ENCODE results near the gene HIRA. TPM values are rescaled to one million over a fixed set of nuclear protein-coding genes. Genes with fewer than 3 reads are reported as not detected.

Gene HIRA
- total and polyA plus RNA-seq, 9 of the 15 experiments (the other 6 are each of a cell fraction or from before 2014, with no cell fraction given), result 0.96 to 132 (median 58.4) TPM

DNA sequence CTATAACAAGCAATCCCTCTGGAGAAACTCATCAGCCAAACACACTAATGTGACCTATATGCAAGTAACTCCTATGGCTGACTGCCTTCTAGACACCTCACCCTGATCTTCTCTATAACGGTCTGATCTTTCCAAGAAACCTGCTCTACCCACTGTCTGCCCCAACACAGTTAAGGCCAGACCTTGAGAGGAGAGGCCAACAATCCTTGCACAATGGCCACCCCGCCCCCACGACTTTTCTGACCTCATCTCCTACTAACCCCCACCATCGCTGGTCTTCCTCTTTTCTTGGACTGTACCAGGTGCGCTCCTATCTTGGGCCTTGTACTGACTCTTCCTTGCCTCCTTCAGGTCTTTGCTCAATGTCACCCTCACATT is 12.5 kb downstream of the HIRA start (continued):
- TF ChIP-seq ZNF407 (IDR thresholded peaks at IDR 0.05; ENCODE audit: low read depth) (no peak), ZNF41 (CRISPR knock-in tag; conservative IDR thresholded peaks at IDR 0.05) (no peak), PYGO2 (tag; IDR thresholded peaks at IDR 0.05) (no peak), HMG20A (CRISPR knock-in tag; conservative IDR thresholded peaks at IDR 0.05) (no peak), SP2 (IDR thresholded peaks at IDR 0.05; ENCODE audit: extremely low read depth, low read depth, low read length, poor library complexity, severe bottlenecking) (no peak), CCNT2 (IDR thresholded peaks at IDR 0.05; ENCODE audit: borderline replicate concordance, extremely low read depth, insufficient read length, low read depth, low read length) (peak; percentile 59), ZC3H4 (CRISPR knock-in tag; IDR thresholded peaks at IDR 0.05; ENCODE audit: borderline replicate concordance) (no peak), ZNF146 (CRISPR knock-in tag; IDR thresholded peaks at IDR 0.05; ENCODE audit: unreplicated experiment) (no peak), ZNF696 (CRISPR knock-in tag; conservative IDR thresholded peaks at IDR 0.05) (no peak), CBX3 (IDR thresholded peaks at IDR 0.05; ENCODE audit: borderline replicate concordance in 1 of 2, low read length in 2 of 2) (peak in 1 of 2 experiments; percentile 90; a peak in 2 of 3 replicates), TEAD2 (tag; IDR thresholded peaks at IDR 0.05) (no peak), HMGN3 (IDR thresholded peaks at IDR 0.05; ENCODE audit: borderline replicate concordance, extremely low read depth, insufficient read length, low read depth, low read length) (no peak), NFATC3 (IDR thresholded peaks at IDR 0.05) (no peak)
- TF ChIP-seq, protein P1, sequence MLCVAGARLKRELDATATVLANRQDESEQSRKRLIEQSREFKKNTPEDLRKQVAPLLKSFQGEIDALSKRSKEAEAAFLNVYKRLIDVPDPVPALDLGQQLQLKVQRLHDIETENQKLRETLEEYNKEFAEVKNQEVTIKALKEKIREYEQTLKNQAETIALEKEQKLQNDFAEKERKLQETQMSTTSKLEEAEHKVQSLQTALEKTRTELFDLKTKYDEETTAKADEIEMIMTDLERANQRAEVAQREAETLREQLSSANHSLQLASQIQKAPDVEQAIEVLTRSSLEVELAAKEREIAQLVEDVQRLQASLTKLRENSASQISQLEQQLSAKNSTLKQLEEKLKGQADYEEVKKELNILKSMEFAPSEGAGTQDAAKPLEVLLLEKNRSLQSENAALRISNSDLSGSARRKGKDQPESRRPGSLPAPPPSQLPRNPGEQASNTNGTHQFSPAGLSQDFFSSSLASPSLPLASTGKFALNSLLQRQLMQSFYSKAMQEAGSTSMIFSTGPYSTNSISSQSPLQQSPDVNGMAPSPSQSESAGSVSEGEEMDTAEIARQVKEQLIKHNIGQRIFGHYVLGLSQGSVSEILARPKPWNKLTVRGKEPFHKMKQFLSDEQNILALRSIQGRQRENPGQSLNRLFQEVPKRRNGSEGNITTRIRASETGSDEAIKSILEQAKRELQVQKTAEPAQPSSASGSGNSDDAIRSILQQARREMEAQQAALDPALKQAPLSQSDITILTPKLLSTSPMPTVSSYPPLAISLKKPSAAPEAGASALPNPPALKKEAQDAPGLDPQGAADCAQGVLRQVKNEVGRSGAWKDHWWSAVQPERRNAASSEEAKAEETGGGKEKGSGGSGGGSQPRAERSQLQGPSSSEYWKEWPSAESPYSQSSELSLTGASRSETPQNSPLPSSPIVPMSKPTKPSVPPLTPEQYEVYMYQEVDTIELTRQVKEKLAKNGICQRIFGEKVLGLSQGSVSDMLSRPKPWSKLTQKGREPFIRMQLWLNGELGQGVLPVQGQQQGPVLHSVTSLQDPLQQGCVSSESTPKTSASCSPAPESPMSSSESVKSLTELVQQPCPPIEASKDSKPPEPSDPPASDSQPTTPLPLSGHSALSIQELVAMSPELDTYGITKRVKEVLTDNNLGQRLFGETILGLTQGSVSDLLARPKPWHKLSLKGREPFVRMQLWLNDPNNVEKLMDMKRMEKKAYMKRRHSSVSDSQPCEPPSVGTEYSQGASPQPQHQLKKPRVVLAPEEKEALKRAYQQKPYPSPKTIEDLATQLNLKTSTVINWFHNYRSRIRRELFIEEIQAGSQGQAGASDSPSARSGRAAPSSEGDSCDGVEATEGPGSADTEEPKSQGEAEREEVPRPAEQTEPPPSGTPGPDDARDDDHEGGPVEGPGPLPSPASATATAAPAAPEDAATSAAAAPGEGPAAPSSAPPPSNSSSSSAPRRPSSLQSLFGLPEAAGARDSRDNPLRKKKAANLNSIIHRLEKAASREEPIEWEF (CRISPR knock-in tag; IDR thresholded peaks at IDR 0.05), result no peak
- TF ChIP-seq, protein P2, sequence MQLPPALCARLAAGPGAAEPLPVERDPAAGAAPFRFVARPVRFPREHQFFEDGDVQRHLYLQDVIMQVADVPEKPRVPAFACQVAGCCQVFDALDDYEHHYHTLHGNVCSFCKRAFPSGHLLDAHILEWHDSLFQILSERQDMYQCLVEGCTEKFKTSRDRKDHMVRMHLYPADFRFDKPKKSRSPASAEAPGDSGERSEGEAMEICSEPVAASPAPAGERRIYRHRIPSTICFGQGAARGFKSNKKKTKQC (CRISPR knock-in tag; IDR thresholded peaks at IDR 0.05), result no peak
